NCI-H187 (cell line): ENCODE measurements around the gene FAM156A.
"Not testable (repeated sequence)": the region's sequence is repeated elsewhere in the genome, so short reads cannot be mapped to it uniquely, and the experiment has no call there.

Experiments used
- DNase-seq, 2 experiments: peaks; one replicate each; lab custom pipeline; 2025; lab: John Stamatoyannopoulos, UW

Gene FAM156A

DNA sequence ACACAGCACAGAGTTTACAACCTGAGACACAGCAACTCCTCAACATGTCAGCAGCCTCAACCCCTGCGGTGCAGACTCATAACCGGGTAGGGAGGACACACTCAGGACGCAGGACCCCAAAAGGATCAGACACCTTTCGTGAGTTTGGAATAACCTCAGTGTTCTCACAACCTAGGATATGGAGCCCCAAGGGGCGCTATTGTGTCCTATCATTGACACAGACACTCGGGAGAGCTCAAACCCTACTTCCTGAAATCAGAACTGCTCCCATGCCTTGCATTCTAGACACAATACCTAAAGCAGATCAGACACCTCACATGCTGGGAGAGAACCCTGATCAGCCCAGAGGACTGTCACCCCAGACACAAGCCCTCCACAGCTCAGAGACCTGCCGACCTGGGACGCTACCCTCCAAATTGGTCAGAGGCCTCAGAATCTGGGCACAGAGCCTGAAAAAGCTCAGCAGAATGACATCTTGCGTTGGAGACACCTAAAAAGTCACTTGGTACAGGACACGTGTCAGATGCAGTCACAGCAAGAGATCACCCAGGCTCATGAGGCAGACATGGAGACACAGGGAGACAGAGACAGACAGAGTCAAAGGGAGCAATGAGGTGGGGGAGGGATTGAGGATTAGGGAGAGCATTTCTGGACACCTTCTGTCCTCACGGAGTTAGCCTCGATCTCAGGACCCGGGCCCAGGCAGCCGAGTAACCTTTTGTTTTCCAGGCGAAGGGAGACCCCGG lies 8.8 kb upstream of the FAM156A start:
- DNase-seq = not testable (repeated sequence)

DNA sequence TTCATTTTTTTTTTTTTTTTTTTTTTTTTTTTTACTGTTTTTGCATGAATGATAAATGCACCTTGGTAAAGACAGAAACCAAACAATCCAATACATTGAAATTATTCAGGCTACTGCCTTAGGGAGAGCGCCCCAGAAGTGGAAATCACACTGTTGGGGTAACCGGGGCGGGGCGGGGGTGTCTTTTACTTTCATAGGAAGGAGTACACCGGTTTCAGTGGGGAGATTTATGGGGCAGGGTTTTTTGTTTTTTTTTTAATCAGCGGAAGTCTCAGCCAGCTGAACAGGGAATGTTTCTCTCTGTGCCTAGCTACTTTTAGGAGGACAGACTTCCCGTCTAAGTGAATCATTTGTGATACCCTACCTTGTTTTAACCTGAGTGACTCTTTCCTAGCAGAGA lies 643 bp upstream of the FAM156A start:
- not testable (repeated sequence) for DNase-seq

- DNase-seq = not testable (repeated sequence)
Measured at GRCh38 chrX:52949884-52950283, 8.4 kb downstream of the FAM156A start.

DNA sequence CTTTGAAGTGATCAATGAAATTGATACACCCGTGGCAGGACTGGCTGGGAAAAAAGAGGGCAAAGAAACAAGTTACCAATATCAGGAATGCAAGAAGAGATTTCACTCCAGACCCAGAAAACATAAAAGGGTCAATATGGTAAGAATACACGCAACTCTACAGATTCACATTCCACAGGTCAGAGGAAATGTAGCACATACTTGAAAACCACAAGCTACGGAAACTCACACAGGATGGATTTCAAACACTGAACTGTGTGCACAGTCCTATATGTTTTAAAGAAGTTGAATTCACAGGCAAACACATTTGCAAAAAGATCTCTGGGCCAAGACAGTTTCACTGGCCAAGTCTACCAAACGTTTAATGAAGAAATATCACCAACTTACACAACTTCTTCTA lies 9.0 kb downstream of the FAM156A start:
- DNase-seq = not testable (repeated sequence)

GRCh38 chrX:52948265-52948664 lies 10.1 kb downstream of the FAM156A start:
- not testable (repeated sequence) for DNase-seq

DNA sequence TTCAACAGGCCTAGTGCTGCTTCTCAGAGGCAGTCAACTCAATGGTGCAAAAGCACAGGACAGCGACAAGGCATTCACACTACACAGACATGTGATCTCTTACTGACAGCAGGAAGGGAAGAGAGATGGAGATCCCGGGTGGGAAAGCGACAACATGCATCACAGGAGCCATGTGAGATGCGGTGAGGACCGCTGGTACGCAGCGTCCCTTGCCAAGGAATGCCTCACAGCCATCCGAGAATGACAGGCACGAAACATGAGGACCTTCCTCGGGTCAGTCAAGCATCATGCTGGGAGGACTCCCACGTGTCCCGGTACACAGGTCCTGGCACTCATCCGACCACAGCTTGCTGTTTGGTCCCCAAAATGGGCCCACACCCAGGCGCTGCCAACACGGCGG lies 10.8 kb downstream of the FAM156A start:
- DNase-seq = not testable (repeated sequence)

- DNase-seq = not testable (repeated sequence)
Measured at GRCh38 chrX:52945838-52946494, 12.4 kb downstream of the FAM156A start.

- not testable (repeated sequence) for DNase-seq
Measured at GRCh38 chrX:52941728-52942127, 16.6 kb downstream of the FAM156A start.

DNA sequence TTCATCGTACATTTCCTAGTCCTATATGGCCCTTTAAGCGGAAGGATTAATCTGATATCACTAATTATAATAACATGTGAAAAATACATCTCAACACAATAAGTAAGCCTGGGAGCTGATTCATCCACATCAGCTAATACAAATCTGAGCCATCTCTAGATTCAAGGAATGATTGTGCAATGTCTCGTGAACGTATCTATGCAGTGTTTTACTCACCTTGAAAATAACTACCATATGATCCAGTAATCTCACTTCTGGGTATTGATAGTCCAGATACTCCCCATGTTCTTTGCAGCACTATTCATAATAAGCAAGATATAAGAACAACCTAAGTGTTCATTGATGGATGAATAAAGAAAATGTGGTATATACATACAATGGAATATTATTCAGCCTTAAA lies 17.6 kb downstream of the FAM156A start:
- DNase-seq = not testable (repeated sequence)

- not testable (repeated sequence) for DNase-seq
Measured at GRCh38 chrX:52935470-52935784, 22.9 kb downstream of the FAM156A start.

DNA sequence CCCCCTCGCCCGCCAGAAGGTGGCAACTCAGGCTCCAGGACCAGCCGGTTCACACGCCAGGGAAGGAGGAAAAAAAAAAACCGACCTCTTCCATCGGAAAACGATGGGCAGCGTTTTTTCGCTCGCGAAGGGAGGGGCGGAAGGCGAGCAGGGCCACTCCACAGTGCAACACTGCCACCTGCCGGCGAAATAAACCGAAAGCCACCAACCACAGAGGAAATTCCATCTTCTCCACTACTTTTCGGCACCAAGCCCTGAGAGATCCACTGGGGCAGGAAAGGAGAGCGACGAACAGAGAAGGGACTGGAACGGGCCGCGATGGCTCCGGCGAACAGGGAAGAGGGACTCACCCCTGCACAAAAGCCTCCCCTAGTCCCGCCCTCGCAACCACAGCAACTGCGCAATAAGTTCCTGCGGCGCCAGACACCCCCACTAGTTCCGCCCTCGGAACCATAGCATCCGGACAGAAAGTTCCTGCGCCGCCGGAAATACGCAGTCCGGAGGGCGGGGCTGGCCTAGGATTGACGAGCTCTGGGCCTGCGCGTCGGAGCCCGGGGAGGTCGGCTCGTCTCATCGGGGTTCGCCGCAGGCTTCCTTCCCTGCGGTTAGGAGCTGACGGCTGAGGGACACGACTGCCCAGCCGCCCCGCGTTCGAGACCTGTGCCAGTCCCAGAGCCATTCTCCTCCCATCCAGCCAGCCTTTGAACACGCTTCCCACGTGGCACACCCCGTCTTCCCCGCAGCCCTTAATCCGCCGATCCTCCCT lies 23.4 kb downstream of the FAM156A start:
- DNase-seq = peak; percentile 73 to 77

DNA sequence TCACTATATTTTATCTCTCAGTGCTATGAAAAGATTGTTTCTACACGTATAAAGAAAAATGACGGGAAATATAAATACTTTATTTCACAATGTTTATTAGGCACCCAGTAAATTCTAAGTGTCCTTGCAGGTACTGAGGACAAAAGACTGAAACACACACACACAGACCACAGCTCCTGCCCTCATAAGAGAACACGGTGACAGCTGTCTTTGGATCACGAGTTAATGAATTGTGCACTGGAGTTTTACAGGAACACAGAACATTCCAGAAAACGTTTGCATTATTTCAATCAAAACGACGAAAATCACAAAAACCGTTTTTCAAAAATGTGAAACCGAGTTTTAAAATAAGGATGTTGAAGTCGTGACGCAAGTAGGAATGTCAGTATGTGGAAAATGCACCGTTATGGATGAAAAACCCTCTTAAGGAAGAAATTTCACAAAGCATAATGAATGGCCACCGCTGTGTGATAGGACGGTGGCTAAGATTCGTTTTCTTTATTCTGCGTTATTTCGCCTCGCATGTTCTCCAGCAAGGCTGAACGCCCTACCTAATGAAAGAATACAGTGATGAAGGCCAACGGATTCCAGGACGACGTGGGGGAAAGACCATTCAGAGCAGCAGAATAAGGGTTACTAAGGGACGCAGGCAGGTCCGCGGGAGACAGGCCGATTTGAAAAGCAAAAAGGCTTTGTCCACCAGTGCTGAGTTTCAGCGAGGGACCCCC lies 24.2 kb downstream of the FAM156A start:
- peak in 1 of 2 experiments; percentile 55 for DNase-seq

DNA sequence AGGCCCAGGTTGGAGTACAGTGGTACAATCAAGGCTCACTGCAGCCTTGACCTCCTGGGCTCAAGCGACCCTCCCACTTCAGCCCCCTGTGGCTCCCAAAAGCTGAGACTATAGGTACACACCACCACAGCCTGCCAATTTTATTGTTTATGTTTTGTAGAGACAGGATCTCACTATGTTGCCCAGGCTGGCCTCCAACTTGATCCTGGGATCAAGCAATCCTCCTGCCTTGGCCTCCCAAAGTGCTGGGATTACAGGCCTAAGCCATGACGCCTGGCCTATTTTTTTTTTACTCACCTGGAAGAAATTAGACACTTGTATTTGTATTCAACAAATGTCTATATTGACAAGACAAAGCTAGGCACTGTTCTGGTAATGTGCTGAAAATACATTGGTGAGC lies 25.1 kb downstream of the FAM156A start:
- no peak for DNase-seq

DNA sequence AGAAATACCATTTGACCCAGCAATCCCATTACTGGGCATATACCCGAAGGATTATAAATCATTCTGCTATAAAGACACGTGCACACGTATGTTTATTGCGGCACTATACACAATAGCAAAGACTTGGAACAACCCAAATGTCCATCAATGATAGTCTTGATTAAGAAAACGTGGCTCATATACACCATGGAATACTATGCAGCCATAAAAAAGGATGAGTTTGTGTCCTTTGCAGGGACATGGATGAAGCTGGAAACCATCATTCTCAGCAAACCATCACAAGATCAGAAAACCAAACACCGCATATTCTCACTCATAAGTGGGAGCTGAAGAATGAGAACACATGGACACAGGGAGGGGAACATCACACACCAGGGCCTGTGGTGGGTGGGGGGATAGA lies 28.1 kb downstream of the FAM156A start:
- not testable (repeated sequence) for DNase-seq

DNA sequence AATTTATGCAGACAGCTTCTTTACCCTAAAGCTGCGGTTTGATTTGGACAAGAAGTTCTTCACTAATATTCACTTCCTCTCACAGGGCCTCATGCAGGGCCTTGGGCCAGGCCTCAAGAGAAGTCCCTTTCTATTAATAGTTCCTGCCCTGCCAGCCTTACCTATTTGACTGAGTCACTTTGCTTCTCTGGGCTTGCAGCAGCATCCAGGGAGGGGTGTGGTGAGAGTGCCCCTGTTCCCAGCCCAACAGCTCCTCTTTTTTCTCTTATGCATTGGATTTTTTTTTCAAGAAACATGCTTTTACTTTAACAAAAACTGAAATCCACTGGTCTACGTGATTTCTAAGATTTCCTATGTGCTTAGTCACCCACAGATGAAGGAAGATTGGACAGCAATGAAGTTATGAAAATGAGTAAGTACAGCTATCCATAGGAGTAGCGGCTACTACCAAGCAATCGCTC lies 34.5 kb downstream of the FAM156A start:
- no peak for DNase-seq

DNA sequence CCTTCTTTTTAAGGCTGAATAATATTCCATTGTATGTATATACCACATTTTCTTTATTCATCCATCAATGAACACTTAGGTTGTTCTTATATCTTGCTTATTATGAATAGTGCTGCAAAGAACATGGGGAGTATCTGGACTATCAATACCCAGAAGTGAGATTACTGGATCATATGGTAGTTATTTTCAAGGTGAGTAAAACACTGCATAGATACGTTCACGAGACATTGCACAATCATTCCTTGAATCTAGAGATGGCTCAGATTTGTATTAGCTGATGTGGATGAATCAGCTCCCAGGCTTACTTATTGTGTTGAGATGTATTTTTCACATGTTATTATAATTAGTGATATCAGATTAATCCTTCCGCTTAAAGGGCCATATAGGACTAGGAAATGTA lies 43.6 kb downstream of the FAM156A start:
- not testable (repeated sequence) for DNase-seq

- DNase-seq = not testable (repeated sequence)
Measured at GRCh38 chrX:52913681-52914080, 44.6 kb downstream of the FAM156A start.

DNA sequence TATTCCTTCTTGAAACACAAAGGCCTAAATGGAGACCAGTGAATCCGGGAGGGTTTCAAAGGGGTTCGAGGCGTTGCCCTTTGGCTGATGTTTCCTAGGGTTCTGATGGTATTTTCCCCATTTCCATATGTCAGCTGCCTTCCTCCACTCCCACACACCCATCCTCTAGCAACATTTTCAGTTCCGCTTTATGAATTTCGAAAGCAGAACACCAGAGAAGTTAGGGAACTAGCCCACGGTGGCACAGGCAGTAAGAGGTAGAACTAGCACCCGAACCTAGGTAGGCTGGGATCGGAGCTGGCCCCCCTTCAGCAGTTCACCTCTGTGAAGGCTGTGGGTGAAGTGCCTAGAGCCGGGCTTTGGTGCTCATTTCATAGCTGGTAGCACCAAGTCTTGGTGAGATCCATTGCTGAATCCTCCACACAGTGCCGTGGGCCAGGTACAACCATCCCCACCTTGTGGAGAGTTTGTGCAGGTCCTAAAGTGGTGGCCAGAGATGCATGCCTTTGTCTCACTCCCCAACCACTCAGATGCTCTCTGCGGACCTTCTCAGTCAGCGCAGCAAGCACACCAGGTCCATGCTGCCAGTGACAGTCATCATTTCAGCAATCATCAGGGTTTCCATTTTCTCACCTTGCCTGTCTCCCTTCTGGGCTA lies 48.9 kb downstream of the FAM156A start:
- DNase-seq = not testable (repeated sequence)

DNA sequence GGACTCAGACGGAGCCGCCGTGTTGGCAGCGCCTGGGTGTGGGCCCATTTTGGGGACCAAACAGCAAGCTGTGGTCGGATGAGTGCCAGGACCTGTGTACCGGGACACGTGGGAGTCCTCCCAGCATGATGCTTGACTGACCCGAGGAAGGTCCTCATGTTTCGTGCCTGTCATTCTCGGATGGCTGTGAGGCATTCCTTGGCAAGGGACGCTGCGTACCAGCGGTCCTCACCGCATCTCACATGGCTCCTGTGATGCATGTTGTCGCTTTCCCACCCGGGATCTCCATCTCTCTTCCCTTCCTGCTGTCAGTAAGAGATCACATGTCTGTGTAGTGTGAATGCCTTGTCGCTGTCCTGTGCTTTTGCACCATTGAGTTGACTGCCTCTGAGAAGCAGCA lies 50.4 kb downstream of the FAM156A start:
- DNase-seq = not testable (repeated sequence)

- not testable (repeated sequence) for DNase-seq
Measured at GRCh38 chrX:52907137-52907536, 51.2 kb downstream of the FAM156A start.

GRCh38 chrX:52906072-52906471 lies 52.2 kb downstream of the FAM156A start:
- DNase-seq = not testable (repeated sequence)
